Measurements from ENCODE around the gene PSMB2.
"Not testable (repeated sequence)": the region's sequence is repeated elsewhere in the genome, so short reads cannot be mapped to it uniquely, and the experiment has no call there.

Gene PSMB2

GRCh38 chr1:35641233-35641866 is at the start of gene PSMB2:
Gene PSMB2 (minus strand): TSS chr1:35641526. CDS start chr1:35641432, 94 bp downstream.
- peak; percentile 89 for DNase-seq (ENCODE audit: low read depth, low spot score)

- no peak for DNase-seq (ENCODE audit: low read depth, low spot score)
Observed at GRCh38 chr1:35691080-35691479, 49.8 kb upstream of the PSMB2 start.

GRCh38 chr1:35690103-35690502 is 48.8 kb upstream of the PSMB2 start:
- not testable (repeated sequence) for DNase-seq (ENCODE audit: low read depth, low spot score)

GRCh38 chr1:35688161-35688560 is 46.8 kb upstream of the PSMB2 start:
- no peak for DNase-seq (ENCODE audit: low read depth, low spot score)

GRCh38 chr1:35683012-35683411 is 41.7 kb upstream of the PSMB2 start:
- DNase-seq (ENCODE audit: low read depth, low spot score), result no peak

GRCh38 chr1:35680271-35680670 is 38.9 kb upstream of the PSMB2 start:
- no peak for DNase-seq (ENCODE audit: low read depth, low spot score)

GRCh38 chr1:35675773-35676172 is 34.4 kb upstream of the PSMB2 start:
- DNase-seq (ENCODE audit: low read depth, low spot score), result no peak

- no peak for DNase-seq (ENCODE audit: low read depth, low spot score)
Observed at GRCh38 chr1:35674111-35674510, 32.8 kb upstream of the PSMB2 start.

GRCh38 chr1:35672116-35672515 is 30.8 kb upstream of the PSMB2 start:
- DNase-seq (ENCODE audit: low read depth, low spot score), result no peak

GRCh38 chr1:35668506-35668905 is 27.2 kb upstream of the PSMB2 start:
- no peak for DNase-seq (ENCODE audit: low read depth, low spot score)

- no peak for DNase-seq (ENCODE audit: low read depth, low spot score)
Observed at GRCh38 chr1:35666916-35667315, 25.6 kb upstream of the PSMB2 start.

GRCh38 chr1:35666216-35666615 is 24.9 kb upstream of the PSMB2 start:
- DNase-seq (ENCODE audit: low read depth, low spot score), result no peak

GRCh38 chr1:35663434-35663833 is 22.1 kb upstream of the PSMB2 start:
- DNase-seq (ENCODE audit: low read depth, low spot score), result no peak

GRCh38 chr1:35661474-35661795 is 20.1 kb upstream of the PSMB2 start:
- DNase-seq (ENCODE audit: low read depth, low spot score), result no peak

- no peak for DNase-seq (ENCODE audit: low read depth, low spot score)
Observed at GRCh38 chr1:35660581-35661473, 19.5 kb upstream of the PSMB2 start.

GRCh38 chr1:35659589-35659988 is 18.3 kb upstream of the PSMB2 start:
- no peak for DNase-seq (ENCODE audit: low read depth, low spot score)

- DNase-seq (ENCODE audit: low read depth, low spot score), result no peak
Observed at GRCh38 chr1:35657851-35658250, 16.5 kb upstream of the PSMB2 start.

- DNase-seq (ENCODE audit: low read depth, low spot score), result no peak
Observed at GRCh38 chr1:35656863-35657232, 15.5 kb upstream of the PSMB2 start.

- DNase-seq (ENCODE audit: low read depth, low spot score), result no peak
Observed at GRCh38 chr1:35656148-35656862, 15.0 kb upstream of the PSMB2 start.

- DNase-seq (ENCODE audit: low read depth, low spot score), result no peak
Observed at GRCh38 chr1:35655196-35655595, 13.9 kb upstream of the PSMB2 start.

GRCh38 chr1:35650416-35650815 is 9.1 kb upstream of the PSMB2 start:
- no peak for DNase-seq (ENCODE audit: low read depth, low spot score)

GRCh38 chr1:35646043-35646442 is 4.7 kb upstream of the PSMB2 start:
- no peak for DNase-seq (ENCODE audit: low read depth, low spot score)

GRCh38 chr1:35644204-35644603 is 2.9 kb upstream of the PSMB2 start:
- no peak for DNase-seq (ENCODE audit: low read depth, low spot score)
